ENCODE results near the gene FHAD1. TPM values are rescaled to one million over a fixed set of nuclear protein-coding genes. Genes with fewer than 3 reads are reported as not detected.

FHAD1 gene
- total and polyA plus RNA-seq, 9 donors = 0.82 to 2.1 (median 1.3) TPM

GRCh38 chr1:15275921-15276683, 29.1 kb downstream of the FHAD1 start:
- DNase-seq = peak; percentile 18
- peaks cover 2% of the 10 kb centered on the region for H3K27me3 ChIP-seq (ENCODE audit: control insufficient read depth, insufficient read depth, low read length)
- H3K9me3 ChIP-seq (replicated peaks; ENCODE audit: control insufficient read depth, low read depth, low read length) = no peaks in the 10 kb centered on the region
- no peak overlapping the region for H3K27ac ChIP-seq (ENCODE audit: low read length)
- H3K4me3 ChIP-seq (ENCODE audit: low read length) = no peak overlapping the region
- WGBS (ENCODE audit: insufficient coverage) = 76% methylated on average over 7 of the region's 10 CpGs
- H3K36me3 ChIP-seq (ENCODE audit: control insufficient read depth, insufficient read depth, low read length) = no peaks in the 10 kb centered on the region
- H3K4me1 ChIP-seq (ENCODE audit: control insufficient read depth, insufficient read depth, low read length) = peaks cover 3% of the 10 kb centered on the region

- WGBS (ENCODE audit: insufficient coverage) = 86% methylated on average over 8 of the region's 11 CpGs
- peaks cover 3% of the 10 kb centered on the region for H3K4me1 ChIP-seq (ENCODE audit: control insufficient read depth, insufficient read depth, low read length)
- no peak for DNase-seq
- H3K9me3 ChIP-seq (replicated peaks; ENCODE audit: control insufficient read depth, low read depth, low read length) = no peaks in the 10 kb centered on the region
- no peaks in the 10 kb centered on the region for H3K36me3 ChIP-seq (ENCODE audit: control insufficient read depth, insufficient read depth, low read length)
- H3K27me3 ChIP-seq (ENCODE audit: control insufficient read depth, insufficient read depth, low read length) = peaks cover 2% of the 10 kb centered on the region
- H3K27ac ChIP-seq (ENCODE audit: low read length) = no peak overlapping the region
- no peak overlapping the region for H3K4me3 ChIP-seq (ENCODE audit: low read length)
Measured at GRCh38 chr1:15276691-15277446, 29.8 kb downstream of the FHAD1 start.

- Histone ChIP-seq H3K4me3 (ENCODE audit: low read length) (no peak overlapping the region), H3K27ac (ENCODE audit: low read length) (no peak overlapping the region), H3K27me3 (ENCODE audit: control insufficient read depth, insufficient read depth, low read length) (peaks cover 2% of the 10 kb centered on the region), H3K9me3 (replicated peaks; ENCODE audit: control insufficient read depth, low read depth, low read length) (no peaks in the 10 kb centered on the region), H3K4me1 (ENCODE audit: control insufficient read depth, insufficient read depth, low read length) (peaks cover under 1% of the 10 kb centered on the region), H3K36me3 (ENCODE audit: control insufficient read depth, insufficient read depth, low read length) (no peaks in the 10 kb centered on the region)
- DNase-seq = no peak
- 69% methylated on average over 2 of the region's 5 CpGs for WGBS (ENCODE audit: insufficient coverage)
Measured at GRCh38 chr1:15277447-15277838, 30.4 kb downstream of the FHAD1 start.

- H3K9me3 ChIP-seq (replicated peaks; ENCODE audit: control insufficient read depth, low read depth, low read length) = no peaks in the 10 kb centered on the region
- H3K27ac ChIP-seq (ENCODE audit: low read length) = no peak overlapping the region
- no CpG with 5 or more reads among the region's 4 CpGs for WGBS (ENCODE audit: insufficient coverage)
- H3K36me3 ChIP-seq (ENCODE audit: control insufficient read depth, insufficient read depth, low read length) = no peaks in the 10 kb centered on the region
- no peaks in the 10 kb centered on the region for H3K27me3 ChIP-seq (ENCODE audit: control insufficient read depth, insufficient read depth, low read length)
- DNase-seq = no peak
- H3K4me3 ChIP-seq (ENCODE audit: low read length) = no peak overlapping the region
- H3K4me1 ChIP-seq (ENCODE audit: control insufficient read depth, insufficient read depth, low read length) = no peaks in the 10 kb centered on the region
Measured at GRCh38 chr1:15277933-15278332, 30.9 kb downstream of the FHAD1 start.

GRCh38 chr1:15279576-15280230, 32.7 kb downstream of the FHAD1 start:
- Histone ChIP-seq H3K4me1 (ENCODE audit: control insufficient read depth, insufficient read depth, low read length) (no peaks in the 10 kb centered on the region), H3K9me3 (replicated peaks; ENCODE audit: control insufficient read depth, low read depth, low read length) (no peaks in the 10 kb centered on the region), H3K27me3 (ENCODE audit: control insufficient read depth, insufficient read depth, low read length) (no peaks in the 10 kb centered on the region), H3K36me3 (ENCODE audit: control insufficient read depth, insufficient read depth, low read length) (no peaks in the 10 kb centered on the region), H3K4me3 (ENCODE audit: low read length) (no peak overlapping the region), H3K27ac (ENCODE audit: low read length) (no peak overlapping the region)
- 72% methylated on average over 7 of the region's 10 CpGs for WGBS (ENCODE audit: insufficient coverage)
- no peak for DNase-seq

- Histone ChIP-seq H3K36me3 (ENCODE audit: control insufficient read depth, insufficient read depth, low read length) (no peaks in the 10 kb centered on the region), H3K4me3 (ENCODE audit: low read length) (no peak overlapping the region), H3K27me3 (ENCODE audit: control insufficient read depth, insufficient read depth, low read length) (no peaks in the 10 kb centered on the region), H3K9me3 (replicated peaks; ENCODE audit: control insufficient read depth, low read depth, low read length) (no peaks in the 10 kb centered on the region), H3K4me1 (ENCODE audit: control insufficient read depth, insufficient read depth, low read length) (no peaks in the 10 kb centered on the region), H3K27ac (ENCODE audit: low read length) (no peak overlapping the region)
- 69% methylated on average over 8 of the region's 10 CpGs for WGBS (ENCODE audit: insufficient coverage)
- no peak for DNase-seq
Measured at GRCh38 chr1:15280416-15280815, 33.4 kb downstream of the FHAD1 start.

- no peak overlapping the region for H3K4me3 ChIP-seq (ENCODE audit: low read length)
- H3K27me3 ChIP-seq (ENCODE audit: control insufficient read depth, insufficient read depth, low read length) = no peaks in the 10 kb centered on the region
- H3K36me3 ChIP-seq (ENCODE audit: control insufficient read depth, insufficient read depth, low read length) = no peaks in the 10 kb centered on the region
- no peaks in the 10 kb centered on the region for H3K4me1 ChIP-seq (ENCODE audit: control insufficient read depth, insufficient read depth, low read length)
- DNase-seq = no peak
- no peaks in the 10 kb centered on the region for H3K9me3 ChIP-seq (replicated peaks; ENCODE audit: control insufficient read depth, low read depth, low read length)
- WGBS (ENCODE audit: insufficient coverage) = 90% methylated on average over 2 of the region's 2 CpGs
- no peak overlapping the region for H3K27ac ChIP-seq (ENCODE audit: low read length)
Measured at GRCh38 chr1:15282038-15282437, 35.0 kb downstream of the FHAD1 start.

- DNase-seq = no peak
- no peaks in the 10 kb centered on the region for H3K4me1 ChIP-seq (ENCODE audit: control insufficient read depth, insufficient read depth, low read length)
- no peaks in the 10 kb centered on the region for H3K27me3 ChIP-seq (ENCODE audit: control insufficient read depth, insufficient read depth, low read length)
- no peaks in the 10 kb centered on the region for H3K36me3 ChIP-seq (ENCODE audit: control insufficient read depth, insufficient read depth, low read length)
- WGBS (ENCODE audit: insufficient coverage) = 94% methylated on average over 2 of the region's 7 CpGs
- no peak overlapping the region for H3K27ac ChIP-seq (ENCODE audit: low read length)
- no peaks in the 10 kb centered on the region for H3K9me3 ChIP-seq (replicated peaks; ENCODE audit: control insufficient read depth, low read depth, low read length)
- no peak overlapping the region for H3K4me3 ChIP-seq (ENCODE audit: low read length)
Measured at GRCh38 chr1:15282810-15283474, 35.9 kb downstream of the FHAD1 start.

GRCh38 chr1:15283526-15283925, 36.5 kb downstream of the FHAD1 start:
- no peak for DNase-seq
- WGBS (ENCODE audit: insufficient coverage) = 69% methylated on average over 2 of the region's 2 CpGs
- Histone ChIP-seq H3K9me3 (replicated peaks; ENCODE audit: control insufficient read depth, low read depth, low read length) (no peaks in the 10 kb centered on the region), H3K36me3 (ENCODE audit: control insufficient read depth, insufficient read depth, low read length) (no peaks in the 10 kb centered on the region), H3K4me1 (ENCODE audit: control insufficient read depth, insufficient read depth, low read length) (peaks cover 2% of the 10 kb centered on the region), H3K4me3 (ENCODE audit: low read length) (no peak overlapping the region), H3K27me3 (ENCODE audit: control insufficient read depth, insufficient read depth, low read length) (no peaks in the 10 kb centered on the region), H3K27ac (ENCODE audit: low read length) (no peak overlapping the region)

- WGBS (ENCODE audit: insufficient coverage) = 85% methylated on average over 3 of the region's 4 CpGs
- no peaks in the 10 kb centered on the region for H3K36me3 ChIP-seq (ENCODE audit: control insufficient read depth, insufficient read depth, low read length)
Measured at GRCh38 chr1:15286452-15286851, 39.4 kb downstream of the FHAD1 start.

More at GRCh38 chr1:15286452-15286851, 39.4 kb downstream of the FHAD1 start:
- DNase-seq = no peak
- Histone ChIP-seq H3K27ac (ENCODE audit: low read length) (no peak overlapping the region), H3K9me3 (replicated peaks; ENCODE audit: control insufficient read depth, low read depth, low read length) (no peaks in the 10 kb centered on the region), H3K4me3 (ENCODE audit: low read length) (no peak overlapping the region), H3K27me3 (ENCODE audit: control insufficient read depth, insufficient read depth, low read length) (peaks cover under 1% of the 10 kb centered on the region), H3K4me1 (ENCODE audit: control insufficient read depth, insufficient read depth, low read length) (peaks cover 2% of the 10 kb centered on the region)
